OCI-LY3 (cell line): Measurements from ENCODE around the gene PXDN.

Source experiments
- CTCF ChIP-seq: fragments of 200-600, 300-600 bp; sonication (generic); IDR thresholded peaks from 2 replicates; pipeline ENCODE4 v1.5.1; 2014; ENCODE audit warnings: antibody characterized with exemption, low read length, low read depth
- EZH2phosphoT487 ChIP-seq: fragments of 200-600 bp; shearing (Covaris generic); IDR thresholded peaks from 2 replicates; pipeline ENCODE4 v1.6.1; 2018; ENCODE audit warnings: antibody characterized with exemption, mixed run types, low read depth

GRCh38 chr2:1655461-1655860, 88.9 kb downstream of the PXDN start:
- TF ChIP-seq CTCF (no peak), EZH2phosphoT487 (no peak)
